ENCODE results near the gene TRIM8.
"Not testable (repeated sequence)": the region's sequence is repeated elsewhere in the genome, so short reads cannot be mapped to it uniquely, and the experiment has no call there.

Gene TRIM8

DNA sequence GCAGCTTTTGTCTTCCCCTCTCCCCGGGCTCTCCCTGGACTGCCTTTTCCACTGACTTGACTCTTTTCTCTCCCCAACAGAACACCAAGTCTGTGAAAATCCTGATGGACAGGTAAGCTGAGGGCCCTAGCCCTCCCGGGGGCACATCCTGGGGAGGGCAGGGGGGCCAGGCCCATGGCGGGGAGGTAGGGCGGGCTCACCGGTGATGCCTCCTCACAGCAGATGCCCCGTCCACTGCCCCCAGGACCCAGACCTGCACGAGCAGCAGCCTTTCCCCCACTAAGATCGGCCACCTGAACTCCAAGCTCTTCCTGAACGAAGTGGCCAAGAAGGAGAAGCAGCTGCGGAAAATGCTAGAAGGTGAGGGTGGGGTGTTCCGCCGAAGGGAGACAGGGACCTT, 11.7 kb downstream of the TRIM8 start:
- TF ChIP-seq POLR2A (IDR thresholded peaks at IDR 0.05; ENCODE audit: low read depth, low read length), result no peak
- DNase-seq (ENCODE audit: insufficient read length, low spot score) (no peak), FAIRE-seq (no peak)

DNA sequence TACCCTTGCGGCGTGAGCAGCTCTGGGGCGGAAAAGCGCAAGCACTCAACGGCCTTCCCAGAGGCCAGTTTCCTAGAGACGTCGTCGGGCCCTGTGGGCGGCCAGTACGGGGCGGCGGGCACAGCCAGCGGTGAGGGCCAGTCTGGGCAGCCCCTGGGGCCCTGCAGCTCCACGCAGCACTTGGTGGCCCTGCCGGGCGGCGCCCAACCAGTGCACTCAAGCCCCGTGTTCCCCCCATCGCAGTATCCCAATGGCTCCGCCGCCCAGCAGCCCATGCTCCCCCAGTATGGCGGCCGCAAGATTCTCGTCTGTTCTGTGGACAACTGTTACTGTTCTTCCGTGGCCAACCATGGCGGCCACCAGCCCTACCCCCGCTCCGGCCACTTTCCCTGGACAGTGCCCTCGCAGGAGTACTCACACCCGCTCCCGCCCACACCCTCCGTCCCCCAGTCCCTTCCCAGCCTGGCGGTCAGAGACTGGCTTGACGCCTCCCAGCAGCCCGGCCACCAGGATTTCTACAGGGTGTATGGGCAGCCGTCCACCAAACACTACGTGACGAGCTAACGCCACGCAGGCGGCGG, 12.6 kb downstream of the TRIM8 start:
- no peak for TF ChIP-seq POLR2A (IDR thresholded peaks at IDR 0.05; ENCODE audit: low read depth, low read length)
- DNase-seq (ENCODE audit: insufficient read length, low spot score) (no peak), FAIRE-seq (no peak)

DNA sequence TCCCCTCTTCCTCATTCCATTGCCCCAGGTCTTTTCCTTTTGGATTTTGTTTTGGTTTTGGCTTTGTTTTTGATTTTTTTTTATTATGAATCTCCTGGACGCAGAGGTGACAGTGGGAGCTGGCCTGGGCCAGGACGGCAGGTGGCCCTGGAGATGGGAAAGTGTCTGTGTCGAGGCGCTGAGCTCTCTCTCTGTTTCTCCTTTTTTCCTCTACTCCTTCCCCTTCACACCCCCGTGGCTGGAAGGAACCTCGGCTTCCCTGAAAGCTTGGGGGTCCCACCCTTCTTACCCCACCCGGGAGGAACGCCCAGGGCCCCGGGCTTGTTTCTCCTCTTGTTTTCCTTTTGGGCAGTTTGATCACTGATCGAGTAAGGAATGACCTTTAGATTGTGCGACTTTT, 13.2 kb downstream of the TRIM8 start:
- FAIRE-seq (no peak), DNase-seq (ENCODE audit: insufficient read length, low spot score) (no peak)
- no peak for TF ChIP-seq POLR2A (IDR thresholded peaks at IDR 0.05; ENCODE audit: low read depth, low read length)

DNA sequence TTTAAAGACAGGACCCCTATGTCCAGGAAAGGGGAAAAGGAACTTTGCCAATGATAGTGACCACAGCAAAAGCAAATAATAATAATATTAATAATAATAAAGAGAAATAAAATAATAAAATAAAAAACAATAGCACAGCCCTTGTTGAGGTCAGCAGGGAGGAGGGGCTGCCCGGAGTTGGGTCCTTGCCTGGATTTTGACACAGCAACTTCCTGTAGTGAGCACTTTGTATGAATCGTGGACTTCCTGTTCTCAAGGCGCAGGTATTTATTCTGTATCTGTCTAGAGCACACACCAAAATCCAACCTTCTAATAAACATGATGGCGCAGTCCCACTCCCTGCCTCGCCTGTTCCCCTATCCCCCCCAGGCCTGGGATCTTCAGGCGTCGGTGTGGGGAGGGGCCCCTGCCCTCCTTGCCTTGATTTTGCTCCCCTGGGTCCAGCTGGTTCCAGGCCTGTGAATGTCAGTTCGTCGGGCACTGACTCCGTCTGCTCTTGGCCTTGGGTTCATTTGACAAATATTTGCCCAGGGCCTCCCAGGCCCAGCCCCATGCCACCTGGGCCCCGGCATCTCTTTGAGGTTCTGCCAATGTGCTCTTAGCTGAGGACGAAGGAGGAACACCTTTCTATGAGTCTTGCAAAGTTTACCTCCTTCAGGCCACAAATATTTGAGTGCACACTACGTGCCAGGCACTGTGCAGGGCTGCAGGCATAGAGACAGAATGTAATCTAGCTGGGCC, 13.9 kb downstream of the TRIM8 start:
- no peak for TF ChIP-seq POLR2A (IDR thresholded peaks at IDR 0.05; ENCODE audit: low read depth, low read length)
- FAIRE-seq (no peak), DNase-seq (ENCODE audit: insufficient read length, low spot score) (no peak)

DNA sequence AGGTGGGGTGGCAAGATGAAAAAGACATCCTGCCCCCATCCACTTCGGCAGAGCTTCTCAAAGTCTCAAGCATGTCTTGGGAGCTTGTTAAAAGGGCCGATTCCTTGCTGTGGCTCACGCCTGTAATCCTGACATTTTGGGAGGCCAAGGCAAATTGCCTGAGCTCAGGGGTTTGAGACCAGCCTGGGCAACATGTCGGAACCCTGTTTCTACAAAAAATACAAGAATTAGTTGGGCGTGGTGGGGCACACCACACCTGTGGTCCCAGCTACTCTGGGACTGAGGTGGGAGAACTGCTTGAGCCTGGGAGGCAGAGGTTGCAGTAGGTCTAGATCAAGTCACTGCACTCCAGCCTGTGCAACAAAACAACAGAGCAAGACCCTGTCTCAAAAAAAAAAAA, 14.5 kb downstream of the TRIM8 start:
- DNase-seq (ENCODE audit: insufficient read length, low spot score) (no peak), FAIRE-seq (no peak)
- no peak for TF ChIP-seq POLR2A (IDR thresholded peaks at IDR 0.05; ENCODE audit: low read depth, low read length)

DNA sequence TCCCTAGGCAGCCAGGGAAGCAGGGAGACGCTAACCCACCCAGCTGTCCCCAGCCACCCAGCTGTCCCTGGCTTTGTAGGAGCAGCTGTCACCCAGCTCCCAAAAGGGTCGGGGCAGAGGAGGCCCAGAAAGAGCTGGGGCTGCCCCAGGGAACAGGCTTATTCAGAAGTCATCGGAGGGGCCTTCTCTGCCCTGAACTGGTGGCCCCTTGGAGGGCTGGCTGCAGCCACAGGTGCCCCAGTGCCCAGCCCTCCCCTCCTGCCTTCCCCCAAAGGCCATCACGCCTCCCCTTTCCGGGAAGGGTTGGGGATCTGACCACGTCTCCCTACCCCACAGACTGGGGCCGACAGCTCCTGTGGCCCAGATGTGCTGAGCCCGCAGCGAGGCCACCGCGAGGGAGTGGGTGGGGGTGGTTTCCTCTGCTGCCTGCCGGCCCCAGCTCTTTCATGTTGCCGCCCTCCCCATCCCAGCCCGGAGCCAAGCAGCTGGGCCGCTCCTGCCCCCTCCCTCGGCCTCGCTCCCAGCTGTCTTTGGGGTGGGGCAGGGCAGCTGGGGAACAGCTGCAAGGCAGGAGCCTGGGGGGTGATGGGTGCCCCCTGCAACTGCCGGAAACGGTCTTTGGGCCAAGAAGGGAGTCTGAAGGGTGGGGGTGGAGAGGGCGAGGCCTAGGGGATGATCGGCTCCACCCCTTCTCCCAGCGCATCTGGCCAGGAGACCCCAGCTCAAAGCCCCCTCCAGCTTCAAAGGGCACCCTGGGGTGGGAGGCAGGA, 16.8 kb downstream of the TRIM8 start:
- no peak for TF ChIP-seq POLR2A (IDR thresholded peaks at IDR 0.05; ENCODE audit: low read depth, low read length)

DNA sequence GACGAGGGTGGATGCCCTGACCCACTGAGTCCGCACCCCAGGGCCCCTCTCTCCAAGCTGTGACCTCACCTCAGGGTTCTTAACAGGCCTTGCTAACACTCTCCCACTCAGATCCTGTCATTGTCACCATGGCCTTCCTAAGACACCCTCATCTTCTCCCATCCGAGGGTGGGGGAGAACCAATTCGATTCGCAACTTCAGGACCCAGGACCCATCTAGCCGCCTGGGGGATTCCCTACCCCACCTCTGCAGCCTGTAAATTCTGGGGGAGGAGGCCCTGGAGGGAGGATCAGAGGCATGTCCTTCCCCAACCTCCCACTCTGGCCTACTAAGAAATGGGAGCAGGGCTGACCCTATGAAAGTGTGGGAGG, 17.4 kb downstream of the TRIM8 start:
- no peak for TF ChIP-seq POLR2A (IDR thresholded peaks at IDR 0.05; ENCODE audit: low read depth, low read length)
- DNase-seq (ENCODE audit: insufficient read length, low spot score) (no peak), FAIRE-seq (no peak)

More for the DNA sequence above, 16.8 kb downstream of the TRIM8 start:
- DNase-seq (ENCODE audit: insufficient read length, low spot score) (no peak), FAIRE-seq (no peak)

DNA sequence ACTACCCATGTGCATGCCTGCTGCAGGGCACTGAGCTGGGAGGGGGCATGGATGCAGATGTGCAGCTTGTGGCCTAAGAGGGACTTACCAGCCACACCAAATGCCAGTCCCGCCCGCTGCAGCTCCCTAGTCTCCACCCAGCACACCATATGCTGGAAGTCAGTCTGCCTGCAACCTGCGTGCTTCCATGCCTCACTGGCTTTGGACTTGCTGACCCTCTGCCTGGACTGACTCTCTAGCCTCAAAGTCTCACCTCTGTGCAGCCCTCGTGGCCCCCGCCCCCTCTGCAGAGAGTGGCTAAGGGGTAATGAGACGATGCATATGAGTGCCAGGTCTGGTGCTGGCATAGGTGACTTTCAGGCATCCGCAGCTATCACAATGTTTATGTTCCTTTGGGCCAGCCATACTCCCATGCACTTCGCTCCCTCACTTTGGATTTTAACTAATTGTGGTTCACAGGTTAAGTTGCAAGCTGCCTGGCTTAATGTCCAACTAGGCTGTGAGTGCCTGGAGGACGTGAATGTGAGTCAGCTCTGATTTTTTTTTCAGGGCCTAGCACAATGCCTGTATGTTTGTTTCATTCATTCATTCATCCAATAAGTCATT, 21.7 kb downstream of the TRIM8 start:
- DNase-seq (ENCODE audit: insufficient read length, low spot score), result no peak
- TF ChIP-seq POLR2A (IDR thresholded peaks at IDR 0.05; ENCODE audit: low read depth, low read length), result no peak
- no peak for FAIRE-seq

DNA sequence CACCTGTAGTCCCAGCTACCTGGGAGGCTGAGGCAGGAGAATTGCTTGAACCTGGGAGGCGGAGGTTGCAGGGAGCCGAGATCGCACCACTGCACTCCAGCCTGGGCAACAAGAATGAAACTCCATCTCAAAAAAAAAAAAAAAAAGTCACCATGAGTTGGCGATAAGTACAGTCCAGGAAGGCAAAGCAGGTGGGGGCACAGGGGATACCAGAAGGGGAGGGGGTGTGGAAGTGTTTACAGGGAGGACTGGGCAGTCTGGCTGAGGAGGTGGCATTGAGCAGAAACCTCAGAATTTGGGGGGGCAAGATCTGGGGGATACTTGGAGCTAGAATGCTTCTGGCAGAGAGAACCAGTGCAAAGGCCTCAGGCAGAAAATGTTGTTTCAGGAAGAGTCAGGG, 23.1 kb downstream of the TRIM8 start:
- not testable (repeated sequence) for DNase-seq (ENCODE audit: insufficient read length, low spot score); FAIRE-seq

DNA sequence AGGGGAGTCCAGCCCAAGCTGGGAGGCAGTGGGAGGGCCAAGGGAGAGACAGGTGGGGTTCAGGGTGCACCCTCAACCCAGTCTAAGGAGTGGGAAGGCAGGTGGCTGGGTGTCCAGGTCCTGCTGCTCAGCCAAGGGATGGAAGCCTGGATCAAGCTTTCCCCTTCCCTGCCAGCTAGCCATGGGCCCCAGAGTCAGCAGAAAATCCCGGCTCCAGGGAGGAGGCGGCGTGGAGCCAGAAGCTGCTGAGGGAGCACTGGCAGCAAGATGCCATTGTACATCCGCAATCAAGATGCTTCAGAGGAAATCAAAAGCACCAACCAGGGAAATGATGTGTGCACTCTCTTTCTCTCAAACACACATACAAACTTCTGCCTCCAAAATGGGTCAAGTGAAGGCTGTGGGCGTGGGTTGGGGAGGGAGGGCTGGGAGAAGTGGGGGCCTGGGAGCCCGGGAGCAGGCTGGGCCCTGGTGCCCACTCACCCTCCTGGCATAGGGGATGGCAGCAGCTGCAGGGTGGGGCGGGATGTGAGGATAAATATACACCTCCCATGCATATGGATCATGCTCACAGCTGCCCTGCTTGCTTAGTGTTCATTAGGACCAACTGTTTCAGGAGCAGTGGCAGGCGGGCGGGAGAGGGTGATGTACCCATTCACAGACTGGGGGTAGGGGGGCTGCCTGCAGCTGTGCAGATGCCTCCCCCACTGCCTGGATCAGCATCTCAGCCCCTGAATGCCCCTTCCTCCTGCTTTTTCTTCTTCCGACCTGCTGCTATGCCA, 24.2 kb downstream of the TRIM8 start:
- no peak for TF ChIP-seq POLR2A (IDR thresholded peaks at IDR 0.05; ENCODE audit: low read depth, low read length)
- DNase-seq (ENCODE audit: insufficient read length, low spot score), result no peak

DNA sequence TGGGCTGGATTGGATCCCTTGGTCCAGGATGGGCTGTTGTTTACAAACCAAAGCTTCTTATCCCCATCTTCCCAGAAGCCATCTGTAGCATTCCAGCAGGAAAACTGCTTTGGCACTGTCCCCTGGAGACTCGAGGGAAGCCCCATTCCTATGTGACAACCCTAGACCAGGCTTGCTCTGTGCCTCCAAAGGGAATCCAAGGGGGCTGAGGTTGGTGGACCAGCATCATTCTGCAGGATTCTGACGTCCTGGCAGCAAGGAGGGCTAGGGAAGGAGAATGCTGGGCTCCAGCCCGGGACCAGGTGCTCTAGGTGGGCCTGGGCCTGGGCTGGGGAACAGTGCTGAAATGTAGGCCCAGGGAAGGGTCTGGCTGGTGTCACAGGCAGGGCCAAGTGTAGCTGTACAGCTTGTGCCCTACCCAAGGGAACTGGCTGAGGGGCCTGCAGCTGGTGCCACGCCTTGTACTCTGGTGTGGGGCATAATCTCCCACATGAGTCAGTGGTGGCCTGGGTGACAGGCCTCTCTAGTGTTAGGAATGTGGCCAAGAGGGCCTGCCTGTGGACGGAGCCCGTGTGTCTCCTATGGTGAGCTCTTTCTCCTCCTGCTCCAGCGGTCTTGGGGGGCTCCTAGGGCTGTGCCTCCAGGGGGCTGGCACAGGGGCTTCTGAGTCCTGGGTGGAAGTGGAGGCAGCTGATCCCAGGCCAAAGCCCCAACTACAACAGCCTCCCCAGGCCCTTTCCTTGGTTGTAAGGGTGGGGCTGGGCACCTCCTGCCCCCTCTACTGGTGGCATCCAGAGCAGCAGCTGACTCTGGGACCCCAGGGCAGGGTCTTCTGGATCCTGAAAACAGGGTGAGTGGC, 25.2 kb downstream of the TRIM8 start:
- TF ChIP-seq POLR2A (IDR thresholded peaks at IDR 0.05; ENCODE audit: low read depth, low read length), result 0 out of 2 replicates have a peak, but pooled peaks have one; percentile 31
- FAIRE-seq (no peak), DNase-seq (ENCODE audit: insufficient read length, low spot score) (peak; percentile 78)

More for the DNA sequence above, 24.2 kb downstream of the TRIM8 start:
- no peak for FAIRE-seq

DNA sequence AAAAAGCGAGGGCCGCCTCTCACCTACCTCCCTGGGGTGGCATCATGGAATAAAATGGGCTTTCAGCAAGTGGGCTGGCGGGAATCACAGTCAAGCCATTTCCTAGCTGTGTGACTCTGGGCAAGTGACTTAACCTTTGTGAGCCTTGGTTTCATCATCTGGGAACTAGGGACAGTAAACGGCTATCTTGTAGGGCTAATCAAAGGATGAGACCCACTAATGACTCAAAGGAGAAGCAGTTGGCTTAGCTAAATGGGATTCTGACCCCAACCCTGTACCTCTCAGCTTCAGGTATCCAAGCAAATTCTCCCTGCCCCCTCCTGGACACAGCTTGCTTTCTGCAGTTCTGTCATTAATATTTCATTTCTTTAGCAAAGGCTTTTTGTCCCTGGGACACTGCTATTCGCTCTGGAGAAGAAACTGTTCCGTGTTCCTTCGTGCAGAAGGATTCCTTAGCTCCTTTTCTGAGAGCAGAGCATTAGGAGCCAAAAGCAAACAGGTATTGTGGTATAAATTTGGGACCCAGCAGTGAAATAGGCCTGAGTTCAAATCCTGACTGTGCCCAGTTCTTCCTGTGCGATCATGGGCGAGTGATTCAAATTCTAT, 25.9 kb downstream of the TRIM8 start:
- DNase-seq (ENCODE audit: insufficient read length, low spot score), result no peak
- no peak for TF ChIP-seq POLR2A (IDR thresholded peaks at IDR 0.05; ENCODE audit: low read depth, low read length)
- FAIRE-seq, result no peak
